AG09309 (cell line): ENCODE measurements around the gene GRAMD1B.

ENCODE experiments used
- DNase-seq: peaks from one replicate; pipeline ENCODE4 v3.0.0-alpha.2; 2010; ENCODE audit warnings: low read depth
- H3K4me3 ChIP-seq: 2 replicates; pipeline ENCODE4 v1.5.1; 2011; ENCODE audit warnings: mild to moderate bottlenecking, low read depth, low read length, moderate library complexity; ENCODE audit not compliant: control insufficient read depth
- TF ChIP-seq, protein P1 (sequence below): IDR thresholded peaks from 2 replicates; pipeline ENCODE4 v1.5.1; 2011; ENCODE audit warnings: mild to moderate bottlenecking, low read depth, low read length, inconsistent platforms; ENCODE audit not compliant: insufficient read depth, control insufficient read depth; ENCODE audit errors: missing control alignments

GRAMD1B gene

DNA sequence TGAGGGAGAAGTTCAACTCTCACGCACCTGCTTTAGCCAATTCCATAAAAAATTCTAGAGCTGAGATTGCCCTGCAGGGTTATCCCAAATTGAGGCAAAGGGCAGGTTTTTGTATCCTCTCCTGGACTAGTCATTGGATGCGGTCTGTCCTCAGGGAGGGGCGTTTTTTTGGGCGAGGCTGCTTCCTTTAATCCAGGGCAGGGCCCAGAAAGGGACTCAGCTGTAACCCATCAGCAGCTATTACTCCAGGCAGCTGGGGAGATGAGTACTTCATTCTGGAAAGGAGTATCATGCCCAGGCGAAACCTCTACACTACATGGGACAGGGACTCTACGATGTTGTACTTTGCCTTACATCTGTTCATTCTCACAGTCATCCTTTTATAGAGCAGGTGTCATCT lies 121.0 kb downstream of the GRAMD1B start:
- TF ChIP-seq, protein P1, sequence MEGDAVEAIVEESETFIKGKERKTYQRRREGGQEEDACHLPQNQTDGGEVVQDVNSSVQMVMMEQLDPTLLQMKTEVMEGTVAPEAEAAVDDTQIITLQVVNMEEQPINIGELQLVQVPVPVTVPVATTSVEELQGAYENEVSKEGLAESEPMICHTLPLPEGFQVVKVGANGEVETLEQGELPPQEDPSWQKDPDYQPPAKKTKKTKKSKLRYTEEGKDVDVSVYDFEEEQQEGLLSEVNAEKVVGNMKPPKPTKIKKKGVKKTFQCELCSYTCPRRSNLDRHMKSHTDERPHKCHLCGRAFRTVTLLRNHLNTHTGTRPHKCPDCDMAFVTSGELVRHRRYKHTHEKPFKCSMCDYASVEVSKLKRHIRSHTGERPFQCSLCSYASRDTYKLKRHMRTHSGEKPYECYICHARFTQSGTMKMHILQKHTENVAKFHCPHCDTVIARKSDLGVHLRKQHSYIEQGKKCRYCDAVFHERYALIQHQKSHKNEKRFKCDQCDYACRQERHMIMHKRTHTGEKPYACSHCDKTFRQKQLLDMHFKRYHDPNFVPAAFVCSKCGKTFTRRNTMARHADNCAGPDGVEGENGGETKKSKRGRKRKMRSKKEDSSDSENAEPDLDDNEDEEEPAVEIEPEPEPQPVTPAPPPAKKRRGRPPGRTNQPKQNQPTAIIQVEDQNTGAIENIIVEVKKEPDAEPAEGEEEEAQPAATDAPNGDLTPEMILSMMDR = no peak
- no peak overlapping the region for H3K4me3 ChIP-seq
- no peak for DNase-seq

DNA sequence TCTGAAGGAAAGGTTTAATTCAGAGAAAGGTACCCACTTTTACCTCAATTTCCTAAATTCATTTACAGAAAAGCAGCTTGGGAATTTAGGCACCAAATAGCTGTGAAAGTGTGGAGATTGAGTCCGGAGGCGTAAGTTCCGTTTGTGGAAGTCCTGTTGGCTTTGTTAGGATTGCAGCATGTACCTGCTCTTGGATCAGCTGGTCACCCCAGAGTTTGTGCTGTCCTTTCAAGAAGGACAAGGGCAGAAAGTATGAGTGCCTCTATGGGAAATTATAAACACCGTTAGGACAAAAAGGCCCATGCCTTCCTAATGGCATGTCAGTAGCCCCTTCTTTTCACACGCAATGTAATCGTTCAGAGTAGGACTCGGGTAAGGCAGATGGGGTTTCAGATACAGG lies 126.6 kb downstream of the GRAMD1B start:
- H3K4me3 ChIP-seq = no peak overlapping the region
- TF ChIP-seq, protein P1 = no peak
- no peak for DNase-seq

DNA sequence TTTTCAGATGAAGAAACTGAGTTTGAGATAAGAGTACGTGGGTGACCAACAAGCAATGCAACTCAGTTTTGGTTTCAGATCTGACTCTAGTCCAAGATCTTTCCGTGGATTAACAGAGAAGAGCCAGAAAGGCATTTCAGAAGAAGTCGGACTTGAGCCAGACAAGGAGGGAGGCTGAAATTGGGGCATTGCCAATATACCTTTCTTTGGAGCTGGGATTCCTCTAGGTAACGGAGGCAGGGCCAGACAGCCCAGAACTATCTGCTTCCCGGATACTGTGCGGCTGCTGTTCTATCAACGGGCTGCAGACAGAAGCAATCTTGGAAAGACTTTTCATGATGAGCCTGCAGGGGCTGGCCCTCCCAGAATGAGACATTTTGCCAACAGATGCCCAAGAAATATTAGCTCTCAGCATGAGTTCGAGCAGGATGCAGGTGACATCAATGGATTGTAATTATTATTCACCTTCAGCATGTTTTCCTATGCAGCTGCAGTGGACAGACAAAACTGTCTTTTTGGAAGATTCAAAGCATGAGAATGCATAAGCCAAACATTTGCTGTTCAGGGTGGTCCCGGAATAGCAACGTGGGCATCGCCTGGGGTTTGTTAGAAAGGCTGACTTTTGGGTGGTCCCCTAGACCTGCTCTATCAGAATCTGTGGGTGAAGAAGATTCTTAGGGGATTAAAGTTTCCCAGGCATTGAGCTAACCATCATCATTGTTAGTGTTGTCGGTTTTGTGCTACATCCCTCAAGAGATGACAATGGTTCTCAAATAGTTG lies 128.7 kb downstream of the GRAMD1B start:
- TF ChIP-seq, protein P1 = no peak
- no peak for DNase-seq
- no peak overlapping the region for H3K4me3 ChIP-seq

DNA sequence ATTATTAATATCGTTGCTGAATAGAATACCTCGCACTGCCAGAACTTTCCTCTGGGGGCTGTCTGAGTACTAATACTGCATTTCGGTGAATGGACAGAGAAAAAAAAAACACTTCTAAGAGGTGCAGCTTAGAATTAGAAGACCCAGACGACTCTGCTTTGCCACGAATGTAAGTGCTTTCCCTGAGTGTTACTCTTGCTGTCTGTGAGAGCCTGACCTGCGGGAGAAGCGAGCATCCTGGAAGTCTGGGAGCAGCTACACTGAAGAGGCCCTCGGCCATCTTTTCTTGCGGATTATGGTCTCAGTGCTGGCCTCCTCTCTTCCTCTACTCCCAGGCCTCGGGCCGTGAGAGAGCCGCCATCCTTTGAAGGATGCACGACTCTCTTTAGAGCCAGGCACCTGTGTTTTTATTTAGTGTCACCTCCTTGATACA lies 129.5 kb downstream of the GRAMD1B start:
- TF ChIP-seq, protein P1 = peak; percentile 40
- H3K4me3 ChIP-seq = peak overlapping the region; percentile 40
- DNase-seq = no peak

DNA sequence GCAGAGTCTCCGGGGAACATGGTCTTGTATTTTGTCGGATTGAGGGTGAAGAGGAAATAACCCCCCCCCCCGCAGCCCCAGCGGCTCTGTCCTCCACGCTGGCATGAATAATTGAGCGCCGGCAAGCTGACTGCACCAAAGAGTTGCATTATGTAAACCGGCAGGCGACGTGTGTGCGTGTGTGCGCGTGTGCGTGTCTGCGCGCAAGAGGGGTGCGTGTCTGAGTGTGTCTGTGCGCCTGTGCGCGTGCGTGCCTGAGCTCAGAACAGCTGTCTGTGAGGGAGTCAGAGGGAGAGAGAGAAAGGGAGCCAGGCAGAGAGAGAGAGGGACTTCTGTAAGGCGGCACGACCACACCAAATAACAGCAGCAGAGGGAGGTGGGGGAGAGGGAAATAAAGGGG lies 129.9 kb downstream of the GRAMD1B start:
- peak; percentile 84 for DNase-seq
- TF ChIP-seq, protein P1 = peak; percentile 1
- H3K4me3 ChIP-seq = peak overlapping the region; percentile 40

DNA sequence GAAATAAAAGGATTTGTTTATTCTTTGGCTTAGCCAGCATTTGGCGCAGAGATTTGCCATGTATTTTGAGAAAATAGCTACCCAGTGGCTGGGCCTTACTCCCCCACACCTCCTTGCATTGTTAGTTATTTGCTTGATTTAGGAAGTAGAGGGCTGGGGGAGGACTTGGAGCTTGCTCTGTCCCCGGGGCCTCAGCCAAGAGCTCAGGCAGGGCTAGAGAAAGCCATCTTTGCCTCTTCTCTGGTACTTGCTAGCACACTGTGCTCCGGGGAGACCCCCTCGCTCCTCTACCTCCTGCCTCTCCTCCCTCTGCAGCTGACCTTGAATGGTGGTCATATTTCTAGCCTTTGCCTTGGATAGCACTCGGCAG lies 131.3 kb downstream of the GRAMD1B start:
- no peak overlapping the region for H3K4me3 ChIP-seq
- TF ChIP-seq, protein P1 = no peak

More for the DNA sequence above, 131.3 kb downstream of the GRAMD1B start:
- DNase-seq = no peak
